DOHH2 (cell line): Measurements from ENCODE around the gene ATP8A2.

Experiments
- H3F3A ChIP-seq: fragments of 200-600 bp; sonication (generic), shearing (Covaris generic); 2 replicates; pipeline ENCODE4 v1.6.0; 2016; ENCODE audit warnings: antibody characterized with exemption, mild to moderate bottlenecking; ENCODE audit not compliant: control insufficient read depth, insufficient read depth
- H3K27ac ChIP-seq: fragments of 200-600 bp; sonication (generic); 2 replicates; pipeline ENCODE4 v1.5.1; 2014; ENCODE audit warnings: low read depth, mild to moderate bottlenecking, low read length, moderate library complexity
- H3K27me3 ChIP-seq: fragments of 200-600 bp; sonication (generic); 2 replicates; pipeline ENCODE4 v1.6.1; 2014; ENCODE audit warnings: mild to moderate bottlenecking, low read length, mixed read lengths; ENCODE audit not compliant: control insufficient read depth
- H3K36me3 ChIP-seq: fragments of 200-600 bp; sonication (generic); 2 replicates; pipeline ENCODE4 v1.6.1; 2014; ENCODE audit warnings: mild to moderate bottlenecking, low read length, moderate library complexity, mixed read lengths; ENCODE audit not compliant: control insufficient read depth
- H3K4me1 ChIP-seq: fragments of 200-600 bp; sonication (generic); 2 replicates; pipeline ENCODE4 v1.6.1; 2014; ENCODE audit warnings: mild to moderate bottlenecking, low read length, mixed read lengths; ENCODE audit not compliant: control insufficient read depth
- H3K4me2 ChIP-seq: fragments of 200-600 bp; sonication (generic); 2 replicates; pipeline ENCODE4 v1.6.0; 2014; ENCODE audit warnings: mild to moderate bottlenecking, low read length, moderate library complexity
- H3K4me3 ChIP-seq: fragments of 200-600 bp; sonication (generic); 2 replicates; pipeline ENCODE4 v1.5.1; 2014; ENCODE audit warnings: mild to moderate bottlenecking, low read length, mixed read lengths
- H3K79me2 ChIP-seq: fragments of 200-600 bp; sonication (generic); 2 replicates; pipeline ENCODE4 v1.6.1; 2014; ENCODE audit warnings: mild to moderate bottlenecking, low read length, mixed read lengths; ENCODE audit not compliant: control insufficient read depth
- H3K9me2 ChIP-seq: fragments of 200-600 bp; sonication (generic); replicated peaks from 2 replicates; pipeline ENCODE4 v1.6.1; 2014; ENCODE audit warnings: mild to moderate bottlenecking, low read length, mixed read lengths; ENCODE audit not compliant: control insufficient read depth
- H3K9me3 ChIP-seq: fragments of 200-600 bp; sonication (generic); 2 replicates; pipeline ENCODE4 v1.6.1; 2014; ENCODE audit warnings: antibody characterized with exemption, low read length, mixed read lengths; ENCODE audit not compliant: control insufficient read depth, insufficient read depth
- H4K20me1 ChIP-seq: fragments of 200-600 bp; sonication (generic); 2 replicates; pipeline ENCODE4 v1.6.0; 2014; ENCODE audit warnings: low read depth, mild to moderate bottlenecking, antibody characterized with exemption, low read length, moderate library complexity; ENCODE audit not compliant: control insufficient read depth, insufficient read depth
- CTCF ChIP-seq: fragments of 200-600 bp; sonication (generic); IDR thresholded peaks from one replicate; pipeline ENCODE4 v1.5.1; 2014; ENCODE audit warnings: antibody characterized with exemption, mild to moderate bottlenecking, low read depth, low read length; ENCODE audit not compliant: poor library complexity, severe bottlenecking
- EZH2phosphoT487 ChIP-seq: fragments of 200-600 bp; sonication (generic); IDR thresholded peaks from 2 replicates; pipeline ENCODE4 v1.6.1; 2017; ENCODE audit warnings: borderline replicate concordance, mild to moderate bottlenecking, antibody characterized with exemption, low read length, moderate library complexity, mixed read lengths

The ATP8A2 gene

GRCh38 chr13:25798998-25799397 lies 427.2 kb downstream of the ATP8A2 start:
- Histone ChIP-seq H3K36me3 (no peaks in the 10 kb centered on the region), H3K4me1 (no peaks in the 10 kb centered on the region), H3F3A (no peaks in the 10 kb centered on the region), H3K9me3 (no peaks in the 10 kb centered on the region), H3K9me2 (no peaks in the 10 kb centered on the region), H3K27ac (no peak overlapping the region), H4K20me1 (no peaks in the 10 kb centered on the region), H3K4me2 (no peak overlapping the region), H3K27me3 (no peaks in the 10 kb centered on the region), H3K4me3 (no peak overlapping the region), H3K79me2 (no peaks in the 10 kb centered on the region)
- TF ChIP-seq EZH2phosphoT487 (no peak), CTCF (no peak)

- H3K4me2 ChIP-seq, result no peak overlapping the region
- H3K4me1 ChIP-seq, result no peaks in the 10 kb centered on the region
- no peak overlapping the region for H3K4me3 ChIP-seq
Measured at GRCh38 chr13:25800523-25800922, 428.7 kb downstream of the ATP8A2 start.

GRCh38 chr13:25802579-25802978 lies 430.8 kb downstream of the ATP8A2 start:
- Histone ChIP-seq H3K4me2 (no peak overlapping the region), H3K4me1 (no peaks in the 10 kb centered on the region), H3K4me3 (no peak overlapping the region), H3K79me2 (no peaks in the 10 kb centered on the region), H3K36me3 (no peaks in the 10 kb centered on the region), H3K27me3 (no peaks in the 10 kb centered on the region), H3K9me3 (no peaks in the 10 kb centered on the region), H3K9me2 (no peaks in the 10 kb centered on the region), H3K27ac (no peak overlapping the region), H3F3A (no peaks in the 10 kb centered on the region), H4K20me1 (no peaks in the 10 kb centered on the region)
- TF ChIP-seq EZH2phosphoT487 (no peak), CTCF (no peak)

More at GRCh38 chr13:25800523-25800922, 428.7 kb downstream of the ATP8A2 start:
- Histone ChIP-seq H3K79me2 (no peaks in the 10 kb centered on the region), H3F3A (no peaks in the 10 kb centered on the region), H4K20me1 (no peaks in the 10 kb centered on the region), H3K27me3 (no peaks in the 10 kb centered on the region), H3K9me3 (no peaks in the 10 kb centered on the region), H3K27ac (no peak overlapping the region), H3K9me2 (no peaks in the 10 kb centered on the region), H3K36me3 (no peaks in the 10 kb centered on the region)
- no peak for TF ChIP-seq EZH2phosphoT487

- Histone ChIP-seq H3K36me3 (no peaks in the 10 kb centered on the region), H3K27ac (no peak overlapping the region), H3K9me2 (no peaks in the 10 kb centered on the region), H3K27me3 (no peaks in the 10 kb centered on the region), H3K4me1 (no peaks in the 10 kb centered on the region), H3K9me3 (no peaks in the 10 kb centered on the region), H3K4me3 (no peak overlapping the region), H4K20me1 (no peaks in the 10 kb centered on the region), H3K79me2 (no peaks in the 10 kb centered on the region), H3K4me2 (no peak overlapping the region), H3F3A (no peaks in the 10 kb centered on the region)
- TF ChIP-seq CTCF (no peak), EZH2phosphoT487 (no peak)
Measured at GRCh38 chr13:25803641-25804040, 431.9 kb downstream of the ATP8A2 start.
